ENCODE data around the gene SH3RF2.
"Not testable (repeated sequence)": the region's sequence is repeated elsewhere in the genome, so short reads cannot be mapped to it uniquely, and the experiment has no call there.

SH3RF2 gene

GRCh38 chr5:145948921-145949320, 12.5 kb downstream of the SH3RF2 start:
- DNase-seq (ENCODE audit: low spot score): no peak

GRCh38 chr5:145949474-145949873, 13.1 kb downstream of the SH3RF2 start:
- no peak for DNase-seq (ENCODE audit: low spot score)

GRCh38 chr5:145951071-145951470, 14.7 kb downstream of the SH3RF2 start:
- DNase-seq (ENCODE audit: low spot score): no peak

DNA sequence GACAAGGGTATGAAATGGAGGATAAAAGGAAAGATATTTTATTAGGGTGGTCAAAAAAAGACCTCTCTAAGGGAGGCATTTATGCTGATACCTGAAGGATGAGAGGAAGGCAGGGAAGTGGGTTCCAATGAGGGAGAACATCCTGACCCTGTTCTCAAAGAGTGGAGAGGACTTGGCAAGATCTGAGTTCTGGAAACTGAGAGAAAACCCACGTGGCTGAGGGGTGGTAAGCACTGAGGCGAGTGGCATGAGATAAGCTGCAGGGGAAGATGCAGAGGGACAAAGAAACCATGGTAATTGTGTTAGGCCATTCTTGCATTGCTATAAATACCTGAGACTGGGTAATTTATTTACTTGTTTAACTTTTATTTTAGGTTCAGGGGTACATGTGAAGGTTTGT, 16.8 kb downstream of the SH3RF2 start:
- DNase-seq (ENCODE audit: low spot score): no peak

- DNase-seq (ENCODE audit: low spot score): not testable (repeated sequence)
These were observed 17.8 kb downstream of the SH3RF2 start for GRCh38 chr5:145954140-145954539.

- no peak for DNase-seq (ENCODE audit: low spot score)
These were observed 21.0 kb downstream of the SH3RF2 start for GRCh38 chr5:145957388-145957787.

DNA sequence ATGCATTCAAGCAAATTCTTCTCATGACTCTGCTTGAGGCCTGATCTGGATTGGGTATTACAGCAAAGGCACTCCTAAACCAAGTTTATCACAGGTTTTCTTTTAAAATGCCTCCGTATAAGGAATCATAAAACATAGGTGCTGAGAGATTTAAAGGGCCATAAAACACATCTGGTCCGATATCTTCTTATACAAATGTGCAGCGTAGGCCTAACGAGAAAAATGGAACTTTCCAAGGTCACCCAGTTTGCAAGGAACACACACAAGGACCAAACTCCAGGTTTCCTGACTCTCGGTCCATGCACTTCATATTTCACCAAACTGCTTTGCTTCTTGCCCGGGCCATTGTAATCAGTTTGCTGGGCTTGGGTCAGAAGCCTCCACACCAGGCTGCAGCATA, 22.1 kb downstream of the SH3RF2 start:
- DNase-seq (ENCODE audit: low spot score): no peak

DNA sequence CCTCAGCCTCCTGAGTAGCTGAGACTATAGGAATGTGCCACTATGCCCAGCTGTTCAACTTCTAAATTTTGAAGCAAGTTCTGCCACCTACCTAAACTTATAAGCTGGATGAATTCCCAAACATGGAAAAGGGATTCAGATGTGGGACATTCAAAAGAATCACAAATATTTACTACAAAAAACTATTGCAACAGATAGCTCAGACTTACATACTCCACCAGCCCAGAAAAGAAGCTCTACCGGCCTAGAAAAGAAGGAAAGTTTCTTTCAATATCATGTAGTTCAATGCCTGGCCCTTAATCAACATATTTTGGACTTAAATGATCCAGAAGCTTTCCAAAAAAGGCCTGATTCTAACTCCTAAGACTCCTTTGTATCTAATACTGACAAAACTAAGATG, 23.8 kb downstream of the SH3RF2 start:
- no peak for DNase-seq (ENCODE audit: low spot score)

- no peak for DNase-seq (ENCODE audit: low spot score)
These were observed 24.6 kb downstream of the SH3RF2 start for GRCh38 chr5:145960848-145961600.

DNA sequence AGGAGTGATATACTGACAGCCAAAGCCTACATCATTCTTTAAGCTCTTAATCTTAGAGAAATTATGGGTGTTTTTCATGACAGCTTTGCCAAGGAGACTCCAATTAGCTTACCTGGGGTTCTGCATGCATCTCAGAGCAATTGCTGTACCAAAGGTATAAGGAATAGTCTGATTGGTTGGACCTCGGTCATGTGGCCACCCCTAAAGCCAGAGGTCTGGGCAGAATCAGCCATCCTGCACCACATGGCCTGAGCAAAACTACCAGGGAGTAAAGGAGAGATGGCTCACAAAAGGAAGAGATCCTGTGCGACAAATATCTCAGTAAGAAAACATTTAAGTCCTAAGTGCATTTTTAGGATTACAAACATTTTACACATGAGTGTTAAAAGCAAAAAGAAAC, 25.6 kb downstream of the SH3RF2 start:
- no peak for DNase-seq (ENCODE audit: low spot score)

DNA sequence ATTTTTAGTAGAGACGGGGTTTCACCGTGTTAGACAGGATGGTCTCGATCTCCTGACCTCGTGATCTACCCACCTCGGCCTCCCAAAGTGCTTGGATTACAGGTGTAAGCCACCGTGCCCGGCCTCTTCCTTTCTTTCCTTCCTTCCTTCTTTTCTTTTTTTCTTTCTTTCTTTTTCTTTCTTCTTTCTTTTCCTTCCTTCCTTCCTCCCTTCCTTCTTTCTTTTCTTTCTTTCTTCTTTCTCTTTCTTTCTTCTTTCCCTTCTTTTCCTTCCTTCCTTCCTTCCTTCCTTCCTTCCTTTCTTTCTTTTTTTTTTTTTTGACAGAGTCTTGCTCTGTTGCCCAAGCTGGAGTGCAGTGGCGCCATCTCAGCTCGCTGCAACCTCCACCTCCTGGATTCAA, 27.6 kb downstream of the SH3RF2 start:
- DNase-seq (ENCODE audit: low spot score): not testable (repeated sequence)

DNA sequence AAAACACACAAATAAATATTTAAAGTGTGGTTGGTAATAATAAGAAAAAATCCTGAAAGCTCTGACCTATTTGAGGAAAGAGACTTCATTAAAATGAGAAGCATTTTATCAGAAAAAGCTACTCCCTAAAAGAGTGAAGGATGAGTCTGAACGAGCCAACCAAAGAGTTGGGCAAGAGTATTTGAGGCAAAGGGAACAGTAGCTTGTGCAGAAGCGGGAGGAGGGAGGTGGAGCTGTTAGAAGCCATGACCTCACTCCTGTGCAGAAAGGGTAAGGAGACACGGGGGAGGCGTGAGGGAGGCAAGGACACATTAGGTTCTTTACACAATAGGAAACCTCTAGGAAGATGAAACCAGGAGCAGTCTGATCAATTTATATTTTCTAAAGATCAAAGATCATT, 29.4 kb downstream of the SH3RF2 start:
- no peak for DNase-seq (ENCODE audit: low spot score)

- DNase-seq (ENCODE audit: low spot score): no peak
These were observed 30.9 kb downstream of the SH3RF2 start for GRCh38 chr5:145967296-145967695.

DNA sequence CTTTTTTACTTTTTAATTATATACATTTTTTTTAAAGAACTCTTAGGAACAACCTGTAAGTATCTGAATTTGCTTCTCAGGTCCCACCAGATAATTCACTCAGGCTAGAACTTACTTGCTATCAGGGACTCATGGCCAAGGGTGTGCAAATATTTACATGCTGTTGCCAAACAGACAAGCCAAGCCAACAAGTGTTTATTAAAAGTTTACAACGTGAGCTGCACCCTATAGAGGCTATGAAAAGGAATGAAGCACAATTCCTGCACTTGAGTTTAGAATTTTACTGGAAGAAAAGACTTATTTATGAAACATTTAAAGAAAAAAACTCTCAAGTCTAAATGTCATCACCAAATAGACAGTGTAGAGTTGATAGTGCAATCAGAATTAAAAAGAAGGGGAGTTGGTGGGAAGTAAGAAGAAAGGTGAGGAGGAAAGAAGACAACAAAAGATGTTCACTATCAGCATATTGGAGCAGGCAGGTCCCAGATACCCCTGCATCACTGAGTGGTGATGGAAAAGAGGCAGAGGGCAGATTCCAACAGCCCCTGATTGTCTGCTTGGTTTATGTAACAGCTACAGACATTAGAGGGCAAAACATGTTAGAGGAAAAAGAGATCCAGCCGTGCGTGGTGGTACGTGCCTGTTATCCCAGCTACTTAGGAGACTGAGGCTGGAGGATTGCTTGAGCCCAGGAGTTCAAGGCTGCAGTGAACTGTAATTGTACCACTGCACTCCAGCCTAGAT, 32.8 kb downstream of the SH3RF2 start:
- DNase-seq (ENCODE audit: low spot score): no peak

DNA sequence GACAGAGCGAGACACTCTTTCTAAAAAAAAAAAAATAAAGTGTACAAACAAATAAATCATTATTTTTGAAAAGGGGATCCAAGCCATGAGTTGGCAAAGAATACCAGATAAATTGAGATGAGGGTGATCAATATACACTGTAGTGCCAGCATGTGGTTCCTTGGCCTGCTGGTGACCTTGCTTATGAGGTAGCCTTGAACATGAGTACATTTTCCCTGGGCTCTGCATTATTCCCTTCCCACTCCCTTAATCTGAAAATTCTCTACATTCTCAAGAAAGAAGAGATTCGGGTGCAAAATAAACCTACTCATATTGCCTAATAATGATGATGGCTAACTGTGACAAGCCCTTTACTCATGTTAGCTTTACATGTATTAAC, 33.3 kb downstream of the SH3RF2 start:
- no peak for DNase-seq (ENCODE audit: low spot score)

- no peak for DNase-seq (ENCODE audit: low spot score)
These were observed 34.7 kb downstream of the SH3RF2 start for GRCh38 chr5:145971108-145971507.

GRCh38 chr5:145971701-145972100, 35.3 kb downstream of the SH3RF2 start:
- no peak for DNase-seq (ENCODE audit: low spot score)

DNA sequence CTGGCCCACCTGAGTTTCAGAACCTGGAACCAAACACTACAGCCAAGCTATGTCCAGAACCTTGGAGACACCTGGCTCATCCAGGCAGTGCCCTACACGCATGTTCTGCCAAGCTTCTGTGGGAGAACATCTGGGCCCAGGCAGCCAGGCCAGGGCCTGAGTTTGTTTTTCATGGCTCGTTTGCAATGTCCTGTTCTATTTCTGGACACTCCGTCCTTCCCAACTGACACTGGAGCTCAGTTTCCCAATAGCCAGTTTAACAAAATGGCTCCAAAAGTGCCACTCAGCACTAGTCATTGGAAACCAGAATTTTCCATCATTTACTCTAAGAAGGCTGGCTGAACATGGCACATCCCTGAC, 38.6 kb downstream of the SH3RF2 start:
- no peak for DNase-seq (ENCODE audit: low spot score)

DNA sequence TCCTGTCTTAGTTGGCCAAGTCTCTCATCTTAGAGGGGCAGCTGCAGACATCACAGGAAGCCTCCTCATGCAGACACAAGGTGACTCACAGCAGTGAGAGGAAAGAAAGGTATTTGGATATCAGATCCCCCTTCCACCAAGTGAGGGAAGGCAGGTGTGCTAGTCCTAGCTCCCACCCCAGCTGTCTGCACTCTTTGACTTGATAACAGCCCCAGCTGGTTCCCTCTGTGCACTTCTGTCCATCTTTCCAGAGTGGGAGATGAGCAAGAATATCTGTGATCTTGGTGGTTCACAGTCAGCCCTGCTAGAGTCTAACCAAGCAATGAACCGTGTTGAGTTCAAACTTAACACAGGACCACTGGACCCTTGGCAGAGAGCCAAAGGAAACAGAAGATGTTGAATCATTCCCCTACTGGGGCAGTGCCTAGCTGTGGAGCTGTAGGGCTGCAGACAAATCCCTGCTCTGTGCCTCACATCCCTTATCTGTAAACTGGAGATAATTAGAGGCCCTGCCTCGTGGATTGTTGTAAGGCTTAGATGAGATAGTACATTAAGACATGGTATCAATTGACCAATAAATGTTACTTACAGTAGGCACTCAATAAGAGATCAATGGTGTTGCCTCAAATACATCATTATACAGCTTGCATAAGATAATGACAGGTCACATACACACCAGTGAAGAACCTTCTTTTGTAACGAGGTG, 39.1 kb downstream of the SH3RF2 start:
- no peak for DNase-seq (ENCODE audit: low spot score)

DNA sequence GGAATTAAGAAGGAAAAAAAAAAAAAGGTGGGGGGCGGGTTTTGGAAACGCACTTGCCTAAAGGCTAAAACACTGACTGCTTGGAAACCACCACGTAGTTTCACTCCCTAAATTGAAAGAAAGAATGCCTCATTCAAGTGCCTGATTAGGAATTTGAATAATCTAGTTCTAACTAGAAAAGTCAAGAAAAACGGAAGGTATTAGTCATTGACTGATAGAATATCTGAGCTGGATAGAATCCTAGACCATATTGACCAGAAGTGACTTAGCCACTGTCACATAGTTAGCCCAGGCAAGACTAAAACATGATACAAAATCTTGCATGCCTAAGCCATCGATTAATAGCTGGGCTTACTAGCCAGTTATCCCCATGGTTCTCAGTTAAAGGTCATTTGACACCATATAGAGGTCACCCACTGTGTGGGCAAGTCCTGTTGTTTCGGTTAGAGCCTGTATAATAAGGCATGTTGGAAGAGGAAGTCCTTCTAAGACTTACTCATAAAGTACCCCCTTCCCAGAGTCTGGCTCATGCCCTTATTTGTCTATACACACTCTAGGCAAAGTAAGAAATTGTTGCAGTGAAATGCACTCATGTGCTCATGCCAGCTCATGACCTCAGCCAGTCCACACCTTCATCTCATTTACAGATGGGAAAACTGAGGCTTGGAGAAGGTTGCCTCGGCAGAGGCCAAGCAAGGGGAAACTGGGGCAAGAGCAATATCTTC, 40.2 kb downstream of the SH3RF2 start:
- DNase-seq (ENCODE audit: low spot score): no peak

DNA sequence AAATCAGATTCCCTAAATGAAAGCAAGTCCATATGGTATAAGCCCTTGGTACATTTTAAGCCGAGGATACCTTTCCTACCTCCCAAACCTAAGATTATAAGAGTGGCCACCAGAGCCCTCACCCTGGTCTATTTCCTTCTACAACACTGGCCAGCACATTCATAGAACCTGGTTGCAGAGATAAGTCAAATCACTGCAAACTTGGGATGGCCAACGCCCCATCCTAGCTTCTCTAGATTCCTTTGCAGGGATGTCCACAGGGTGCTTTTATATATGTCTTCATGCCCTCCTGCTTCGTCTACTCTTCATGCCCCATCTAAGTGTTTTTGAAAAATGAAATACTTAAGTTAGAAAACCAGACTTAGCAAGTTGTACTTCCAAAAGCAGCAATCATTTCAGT, 41.8 kb downstream of the SH3RF2 start:
- DNase-seq (ENCODE audit: low spot score): no peak

- no peak for DNase-seq (ENCODE audit: low spot score)
These were observed 42.3 kb downstream of the SH3RF2 start for GRCh38 chr5:145978708-145979107.
